HCT116 (cell line): ENCODE results near the gene DNPEP.

Experiments
- CTCF ChIP-seq, 3 experiments: fragments of 200-600 bp in 1 of 3; sonication (generic) in 1 of 3; IDR thresholded peaks in 2 of 3; conservative IDR thresholded peaks in 1 of 3; 2 replicates each; pipeline ENCODE4 v1.5.1; 2012 to 2017; ENCODE audit warnings: low read depth in 2 of 3, low read length in 2 of 3, antibody characterized with exemption in 1 of 3, borderline replicate concordance in 1 of 3, control low read depth in 1 of 3, mild to moderate bottlenecking in 1 of 3, mixed read lengths in 1 of 3, mixed run types in 1 of 3, moderate library complexity in 1 of 3; ENCODE audit not compliant: insufficient read depth in 1 of 3
- EGR1 ChIP-seq: IDR thresholded peaks from 2 replicates; pipeline ENCODE4 v1.6.1; 2012; ENCODE audit warnings: low read depth
- ELF1 ChIP-seq: IDR thresholded peaks from 2 replicates; pipeline ENCODE4 v1.6.1; 2012; ENCODE audit warnings: low read depth, borderline replicate concordance
- EZH2 ChIP-seq: fragments of 200-600 bp; sonication (generic); IDR thresholded peaks from 2 replicates; pipeline ENCODE4 v1.6.1; 2017; ENCODE audit warnings: antibody characterized with exemption, mixed run types
- JUND ChIP-seq: IDR thresholded peaks from 2 replicates; pipeline ENCODE4 v1.6.1; 2012
- POLR2A ChIP-seq: IDR thresholded peaks from 2 replicates; pipeline ENCODE4 v1.7.0; 2011; ENCODE audit warnings: borderline replicate concordance; ENCODE audit not compliant: insufficient read depth, insufficient read length; ENCODE audit errors: extremely low read depth
- POLR2AphosphoS5 ChIP-seq: IDR thresholded peaks from 2 replicates; pipeline ENCODE4 v1.6.1; 2011; ENCODE audit warnings: mild to moderate bottlenecking, low read depth, low read length, moderate library complexity
- RAD21 ChIP-seq: IDR thresholded peaks from 2 replicates; pipeline ENCODE4 v1.6.1; 2012; ENCODE audit warnings: low read depth, mild to moderate bottlenecking
- SP1 ChIP-seq: IDR thresholded peaks from 2 replicates; pipeline ENCODE4 v1.6.1; 2012; ENCODE audit warnings: low read depth
- YY1 ChIP-seq: IDR thresholded peaks from 2 replicates; pipeline ENCODE4 v1.6.1; 2011; ENCODE audit warnings: low read length, low read depth, moderate library complexity, mild to moderate bottlenecking; ENCODE audit not compliant: insufficient replicate concordance; ENCODE audit errors: extremely low read depth
- ZNF274 ChIP-seq: fragments of 200-500 bp; sonication (Bioruptor generic); IDR thresholded peaks from 2 replicates; pipeline ENCODE4 v1.6.1; 2014; ENCODE audit warnings: mild to moderate bottlenecking, low read depth, low read length, inconsistent platforms
- TF ChIP-seq, protein P1 (sequence below): IDR thresholded peaks from 2 replicates; pipeline ENCODE4 v1.6.1; 2012

- TF ChIP-seq CTCF (IDR thresholded peaks at IDR 0.05 in 2 of 3, conservative IDR thresholded peaks at IDR 0.05 in 1 of 3; ENCODE audit: borderline replicate concordance in 1 of 3, insufficient read depth in 1 of 3, low read depth in 2 of 3, low read length in 2 of 3), result no peak
- TF ChIP-seq RAD21, result no peak
- TF ChIP-seq EZH2, result no peak
- no peak for TF ChIP-seq ELF1
- TF ChIP-seq JUND, result no peak
- no peak for TF ChIP-seq EGR1
- no peak for TF ChIP-seq YY1
- TF ChIP-seq SP1, result no peak
- no peak for TF ChIP-seq ZNF274
- no peak for TF ChIP-seq POLR2A
- no peak for TF ChIP-seq POLR2AphosphoS5
- TF ChIP-seq, protein P1, sequence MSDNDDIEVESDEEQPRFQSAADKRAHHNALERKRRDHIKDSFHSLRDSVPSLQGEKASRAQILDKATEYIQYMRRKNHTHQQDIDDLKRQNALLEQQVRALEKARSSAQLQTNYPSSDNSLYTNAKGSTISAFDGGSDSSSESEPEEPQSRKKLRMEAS, result no peak
Measured at GRCh38 chr2:219435701-219436100, 48.0 kb upstream of the DNPEP start.
